Glomerular endothelial cell (primary cell): ENCODE results near the gene SNTG2. TPM values are rescaled to one million over a fixed set of nuclear protein-coding genes. Genes with fewer than 3 reads are reported as not detected.

Source experiments
- DNase-seq: peaks from one replicate; pipeline ENCODE4 v3.0.0-alpha.2; 2011; ENCODE audit warnings: low read depth, low spot score; ENCODE audit errors: extremely low read depth
- total RNA-seq: library from RNA; depleted of rRNA; stranded (reverse); fragments of >200 nt; gene quantifications from 2 replicates; pipeline ENCODE4 v1.2.3, GENCODE V29; 2015

SNTG2 gene
- total RNA-seq, 1 donor from 2014 or later, result 1.5 TPM

- DNase-seq, result no peak
Measured at GRCh38 chr2:926259-926793, 24.3 kb upstream of the SNTG2 start.

DNA sequence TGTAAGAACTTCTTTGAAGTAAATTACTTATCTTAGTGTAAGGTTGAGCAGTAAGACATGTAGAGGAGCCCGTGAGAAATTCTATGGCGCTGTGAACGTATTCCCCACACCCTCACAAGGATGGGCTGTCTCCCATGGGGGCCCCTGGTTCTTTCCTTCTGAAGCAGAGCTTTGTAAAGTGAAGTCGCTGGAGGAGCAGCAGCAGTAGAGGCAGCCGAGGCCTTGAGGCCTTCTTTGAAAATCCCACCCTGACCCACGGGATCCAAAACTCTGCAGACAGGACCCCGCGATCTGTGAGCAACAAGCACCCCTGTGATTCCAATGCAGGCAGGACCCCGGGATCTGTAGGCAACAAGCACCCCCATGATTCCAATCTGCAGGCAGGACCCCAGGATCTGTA lies 23.8 kb upstream of the SNTG2 start:
- DNase-seq, result no peak

DNA sequence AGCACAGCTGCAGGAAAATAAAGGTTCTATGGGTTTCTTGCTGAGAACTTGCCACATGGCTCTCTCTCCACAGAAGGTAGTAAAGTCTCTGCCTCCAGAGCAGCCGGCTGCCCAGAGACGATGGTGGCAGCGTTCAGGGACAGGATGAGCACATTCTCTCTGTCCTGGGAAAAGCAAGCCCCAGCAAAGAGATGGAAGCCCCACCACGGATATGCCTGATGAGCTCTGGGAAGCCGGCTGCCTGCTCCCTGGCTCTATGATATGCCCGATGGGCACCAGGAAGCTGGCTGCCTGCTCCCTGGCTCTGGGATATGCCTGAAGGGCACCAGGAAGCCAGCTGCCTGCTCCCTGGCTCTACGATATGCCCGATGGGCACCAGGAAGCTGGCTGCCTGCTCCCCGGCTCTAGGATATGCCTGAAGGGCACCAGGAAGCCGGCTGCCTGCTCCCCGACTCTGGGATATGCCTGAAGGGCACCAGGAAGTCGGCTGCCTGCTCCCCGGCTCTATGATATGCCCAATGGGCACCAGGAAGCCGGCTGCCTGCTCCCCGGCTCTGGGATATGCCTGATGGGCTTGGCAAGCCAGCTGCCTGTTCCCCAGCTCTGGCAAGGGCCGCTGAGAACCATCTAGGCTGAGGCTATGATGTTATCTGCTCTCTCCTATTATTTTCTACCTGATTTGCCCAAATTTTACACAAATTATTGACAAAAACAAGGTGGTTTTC lies 21.5 kb upstream of the SNTG2 start:
- DNase-seq, result no peak

- DNase-seq, result no peak
Measured at GRCh38 chr2:929925-930324, 20.7 kb upstream of the SNTG2 start.

GRCh38 chr2:930935-931334 lies 19.7 kb upstream of the SNTG2 start:
- DNase-seq, result no peak

DNA sequence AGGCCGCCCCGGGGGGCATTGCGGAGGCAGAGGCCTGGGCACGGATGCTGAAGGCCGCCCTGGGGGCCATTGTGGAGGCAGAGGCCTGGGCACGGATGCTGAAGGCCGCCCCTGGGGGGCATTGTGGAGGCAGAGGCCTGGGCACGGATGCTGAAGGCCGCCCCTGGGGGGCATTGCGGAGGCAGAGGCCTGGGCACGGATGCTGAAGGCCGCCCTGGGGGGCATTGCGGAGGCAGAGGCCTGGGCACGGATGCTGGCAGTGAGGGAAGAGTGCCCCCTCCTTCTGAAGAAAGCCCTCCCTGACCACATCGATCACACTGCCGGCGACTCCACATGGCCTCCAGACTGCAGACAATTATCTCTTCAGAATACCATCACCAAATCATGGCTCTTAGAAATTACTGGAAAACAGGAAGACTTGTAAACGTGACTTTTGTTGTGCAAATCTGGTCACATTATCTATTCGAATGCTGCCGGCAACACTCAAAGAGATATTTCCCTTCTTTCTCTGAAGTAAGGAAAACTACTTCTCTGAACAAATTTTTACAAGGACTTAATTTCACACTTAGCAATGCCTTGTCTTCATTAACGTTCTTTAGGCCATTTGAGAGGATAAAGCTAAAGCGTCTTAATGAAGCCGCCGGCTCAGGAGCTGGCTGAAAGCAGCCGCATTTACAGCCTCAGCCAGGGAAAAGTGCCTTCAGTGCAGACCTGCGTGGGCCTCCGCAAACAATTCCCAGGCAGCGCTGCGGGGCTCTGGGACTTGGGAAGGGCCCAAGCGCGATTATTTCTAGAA lies 18.1 kb upstream of the SNTG2 start:
- no peak for DNase-seq

GRCh38 chr2:933734-934295 lies 16.8 kb upstream of the SNTG2 start:
- DNase-seq, result no peak

- DNase-seq, result no peak
Measured at GRCh38 chr2:937530-937929, 13.1 kb upstream of the SNTG2 start.

DNA sequence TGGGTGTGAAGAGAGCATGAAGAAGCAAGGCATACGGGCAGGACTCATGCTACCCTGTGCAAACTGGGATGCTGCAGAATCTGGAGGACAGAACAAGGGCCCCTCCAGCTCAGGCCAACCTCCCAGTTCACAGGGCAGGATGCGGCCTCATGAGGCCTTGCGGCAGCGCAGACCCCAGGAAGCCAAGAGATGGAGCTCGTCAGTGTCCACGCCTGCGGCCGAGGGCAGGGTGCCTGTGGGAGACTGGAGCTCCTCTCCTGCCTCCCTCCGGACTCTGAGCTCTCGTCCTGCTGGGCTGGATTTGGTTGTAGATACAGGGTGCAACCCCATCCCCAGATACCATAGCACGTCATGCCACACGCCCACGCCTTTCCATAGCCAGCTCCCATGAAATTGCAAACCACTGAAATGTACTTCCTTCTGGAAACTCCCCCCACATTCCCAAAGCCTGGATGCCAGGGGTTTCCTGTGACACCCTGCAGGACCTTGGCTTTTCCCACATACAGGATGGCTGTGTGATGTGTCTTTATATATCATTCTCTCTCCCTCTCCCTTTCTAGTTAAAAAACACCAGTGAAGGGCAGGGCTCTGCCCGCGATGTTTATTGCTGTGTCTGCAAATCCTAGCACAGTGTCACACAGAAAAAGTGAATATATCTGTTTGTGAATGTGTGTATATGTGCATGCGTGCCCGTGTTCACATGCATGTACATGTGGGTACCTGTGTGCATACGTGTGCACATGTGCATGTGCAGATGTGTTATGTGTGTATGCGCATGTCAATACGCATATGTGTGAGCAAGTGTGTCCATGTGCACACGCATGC lies 12.3 kb upstream of the SNTG2 start:
- no peak for DNase-seq

DNA sequence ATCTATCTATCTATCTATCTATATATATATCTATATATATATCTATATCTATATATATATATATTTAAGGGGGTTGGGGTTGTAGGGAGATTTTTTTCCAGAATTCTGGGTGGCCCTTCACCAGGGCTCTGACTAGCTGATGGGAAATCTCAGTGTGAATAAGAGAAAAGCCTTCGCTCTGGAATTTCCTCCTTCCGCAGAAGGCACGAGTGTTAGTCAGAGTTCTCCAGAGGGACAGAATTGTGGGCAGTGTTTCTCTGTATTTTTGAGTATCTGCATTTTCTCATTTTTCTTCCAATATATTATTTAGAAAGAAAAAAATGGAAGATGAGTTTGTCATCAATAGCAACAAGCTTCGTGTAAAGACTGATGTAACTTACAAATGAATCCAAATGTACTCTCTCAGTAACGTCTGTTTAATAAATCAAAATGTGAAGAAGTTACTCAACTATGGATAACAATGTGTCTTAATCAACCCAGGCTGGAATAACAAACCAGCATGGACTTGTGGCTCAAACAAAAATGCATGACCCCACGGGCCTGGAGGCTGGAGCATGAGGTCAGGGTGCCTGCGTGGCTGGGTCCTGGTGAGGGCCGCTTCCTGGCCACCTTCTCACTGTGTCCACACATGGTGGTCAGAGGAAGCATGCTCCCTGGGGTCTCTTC lies 10.6 kb upstream of the SNTG2 start:
- no peak for DNase-seq

DNA sequence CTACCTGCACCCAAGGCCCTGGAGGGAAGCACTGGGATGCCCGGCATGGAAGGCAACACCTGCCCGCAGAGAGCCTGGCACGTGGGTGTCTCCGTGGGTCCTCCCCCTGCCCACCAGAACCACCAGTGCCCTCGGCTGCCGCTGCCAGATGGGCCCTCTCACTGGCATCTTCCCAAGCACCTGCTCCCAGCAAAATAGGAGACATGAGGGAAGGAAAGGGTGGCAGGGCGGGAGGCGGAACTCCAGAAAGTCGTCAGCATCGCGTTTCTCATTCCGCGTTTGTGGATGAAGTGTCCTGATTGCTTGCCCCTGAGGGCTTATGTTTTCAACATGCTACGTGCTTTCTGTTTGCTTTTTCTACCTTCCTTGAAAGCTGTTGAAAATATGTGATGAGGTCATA lies 8.8 kb upstream of the SNTG2 start:
- DNase-seq, result no peak

DNA sequence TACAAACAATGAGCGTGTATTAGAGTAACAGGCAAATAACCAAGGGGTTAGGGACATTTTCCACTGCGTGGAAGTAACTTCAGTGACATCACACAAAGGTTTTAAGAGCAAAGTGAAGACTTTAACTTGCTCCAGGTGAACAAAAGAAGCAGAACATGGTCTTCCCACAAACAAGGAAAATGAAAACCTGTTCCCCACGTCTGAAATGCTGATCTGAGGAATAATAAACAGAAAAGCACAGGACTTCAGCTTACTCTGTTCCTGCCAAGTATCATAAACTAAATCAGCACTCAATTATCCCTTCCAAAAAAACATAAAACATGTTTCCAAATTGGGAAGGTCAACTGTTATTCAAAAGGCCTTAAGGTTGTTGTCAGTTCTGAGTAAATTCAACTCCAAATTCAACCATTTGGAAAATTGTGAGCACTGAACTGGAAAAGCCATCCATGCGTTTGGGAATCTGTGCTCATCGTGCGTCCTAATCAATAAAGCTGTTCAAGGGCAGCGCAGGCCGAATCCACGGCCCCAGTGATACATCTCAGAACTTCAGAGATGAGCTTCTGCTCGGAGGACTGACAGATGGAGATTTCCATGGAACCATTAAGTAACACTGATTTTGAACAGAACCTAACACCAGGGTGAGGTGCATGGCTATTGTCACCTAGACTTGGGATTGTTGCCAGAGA lies 7.7 kb upstream of the SNTG2 start:
- no peak for DNase-seq

DNA sequence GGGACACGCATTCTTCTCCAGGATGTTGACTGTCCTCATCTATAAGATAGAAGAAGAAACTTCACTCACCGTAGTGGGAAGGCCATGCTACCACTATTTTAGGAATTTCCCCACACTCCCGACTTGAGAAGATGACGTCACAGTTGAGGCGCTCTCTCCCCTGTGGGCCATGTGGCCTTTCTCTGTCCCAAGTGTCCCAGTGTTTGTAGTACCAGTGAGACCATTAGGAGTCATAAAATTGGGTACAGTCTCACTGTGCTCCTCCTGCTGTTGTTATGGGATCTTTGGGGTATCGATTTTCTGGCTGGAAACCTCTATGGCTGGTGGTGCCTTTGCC lies 7.2 kb upstream of the SNTG2 start:
- DNase-seq, result no peak

- no peak for DNase-seq
Measured at GRCh38 chr2:943821-944220, 6.8 kb upstream of the SNTG2 start.

DNA sequence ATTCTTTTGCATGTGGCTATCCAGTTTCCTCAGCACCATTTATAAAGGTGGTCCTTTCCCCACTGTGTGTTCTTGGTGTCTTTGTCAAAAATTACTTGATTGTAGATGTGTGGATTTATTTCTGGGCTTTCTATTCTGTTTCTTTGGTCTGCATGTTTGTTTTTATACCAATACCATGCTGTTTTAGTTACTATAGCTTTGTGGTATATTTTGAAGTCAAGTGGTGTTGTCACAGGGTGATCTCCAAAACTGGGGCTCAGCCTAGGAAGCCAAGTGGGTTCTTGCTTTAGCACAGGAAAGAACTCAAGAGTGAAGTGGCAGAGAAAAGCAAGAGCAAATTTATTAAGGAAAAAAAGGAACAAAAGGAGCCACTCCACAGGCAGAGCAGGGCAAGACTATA lies 6.0 kb upstream of the SNTG2 start:
- no peak for DNase-seq

GRCh38 chr2:945104-945503 lies 5.5 kb upstream of the SNTG2 start:
- no peak for DNase-seq

- no peak for DNase-seq
Measured at GRCh38 chr2:946073-946948, 4.3 kb upstream of the SNTG2 start.

GRCh38 chr2:949384-950079 lies 1.1 kb upstream of the SNTG2 start:
- no peak for DNase-seq
